Adipocyte (in vitro differentiated cells): ENCODE data around the gene USP24.
"Not testable (repeated sequence)": the region's sequence is repeated elsewhere in the genome, so short reads cannot be mapped to it uniquely, and the experiment has no call there.

Experiments used
- DNase-seq: peaks from one replicate; pipeline ENCODE4 v3.0.0-alpha.2; 2015; ENCODE audit warnings: low read depth
- H3K27me3 ChIP-seq: replicated peaks from 2 replicates; pipeline ENCODE4 v1.7.0; 2013; ENCODE audit warnings: mild to moderate bottlenecking, low read length, moderate library complexity; ENCODE audit not compliant: control insufficient read depth, insufficient read depth
- H3K36me3 ChIP-seq: 2 replicates; pipeline ENCODE4 v1.7.0; 2013; ENCODE audit warnings: low read length, mild to moderate bottlenecking, moderate library complexity; ENCODE audit not compliant: control insufficient read depth, insufficient read depth, severe bottlenecking
- H3K4me1 ChIP-seq: 2 replicates; pipeline ENCODE4 v1.7.0; 2013; ENCODE audit warnings: mild to moderate bottlenecking, low read length, moderate library complexity; ENCODE audit not compliant: control insufficient read depth, insufficient read depth
- H3K4me3 ChIP-seq: 2 replicates; pipeline ENCODE4 v1.7.0; 2013; ENCODE audit warnings: mild to moderate bottlenecking, low read length, moderate library complexity
- H3K9ac ChIP-seq: 2 replicates; pipeline ENCODE4 v1.7.0; 2013; ENCODE audit warnings: mild to moderate bottlenecking, low read length, moderate library complexity
- H3K9me3 ChIP-seq: 2 replicates; pipeline ENCODE4 v1.7.0; 2013; ENCODE audit warnings: mild to moderate bottlenecking, low read length, moderate library complexity; ENCODE audit not compliant: control insufficient read depth

Gene USP24

DNA sequence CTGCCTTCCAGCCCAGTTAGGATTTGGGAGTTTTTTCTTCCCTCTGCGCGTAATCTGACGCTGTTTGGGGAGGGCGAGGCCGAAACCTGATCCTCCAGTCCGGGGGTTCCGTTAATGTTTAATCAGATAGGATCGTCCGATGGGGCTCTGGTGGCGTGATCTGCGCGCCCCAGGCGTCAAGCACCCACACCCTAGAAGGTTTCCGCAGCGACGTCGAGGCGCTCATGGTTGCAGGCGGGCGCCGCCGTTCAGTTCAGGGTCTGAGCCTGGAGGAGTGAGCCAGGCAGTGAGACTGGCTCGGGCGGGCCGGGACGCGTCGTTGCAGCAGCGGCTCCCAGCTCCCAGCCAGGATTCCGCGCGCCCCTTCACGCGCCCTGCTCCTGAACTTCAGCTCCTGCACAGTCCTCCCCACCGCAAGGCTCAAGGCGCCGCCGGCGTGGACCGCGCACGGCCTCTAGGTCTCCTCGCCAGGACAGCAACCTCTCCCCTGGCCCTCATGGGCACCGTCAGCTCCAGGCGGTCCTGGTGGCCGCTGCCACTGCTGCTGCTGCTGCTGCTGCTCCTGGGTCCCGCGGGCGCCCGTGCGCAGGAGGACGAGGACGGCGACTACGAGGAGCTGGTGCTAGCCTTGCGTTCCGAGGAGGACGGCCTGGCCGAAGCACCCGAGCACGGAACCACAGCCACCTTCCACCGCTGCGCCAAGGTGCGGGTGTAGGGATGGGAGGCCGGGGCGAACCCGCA lies 175.7 kb downstream of the USP24 start, which contains the start of gene PCSK9:
PCSK9 (plus strand) TSS at position 207 of the 741 bp plus-strand sequence; CDS start at position 497, 290 bp downstream.
- peak within 1 kb of the TSS; percentile 73 for H3K9ac ChIP-seq
- H3K4me1 ChIP-seq = peaks cover 17% of the 10 kb centered on the region
- H3K27me3 ChIP-seq = peaks cover 39% of the 10 kb centered on the region
- peak within 1 kb of the TSS; percentile 79 for H3K4me3 ChIP-seq
- H3K36me3 ChIP-seq = peaks cover 6% of the 10 kb centered on the region
- DNase-seq = peak; percentile 56
- no peaks in the 10 kb centered on the region for H3K9me3 ChIP-seq

DNA sequence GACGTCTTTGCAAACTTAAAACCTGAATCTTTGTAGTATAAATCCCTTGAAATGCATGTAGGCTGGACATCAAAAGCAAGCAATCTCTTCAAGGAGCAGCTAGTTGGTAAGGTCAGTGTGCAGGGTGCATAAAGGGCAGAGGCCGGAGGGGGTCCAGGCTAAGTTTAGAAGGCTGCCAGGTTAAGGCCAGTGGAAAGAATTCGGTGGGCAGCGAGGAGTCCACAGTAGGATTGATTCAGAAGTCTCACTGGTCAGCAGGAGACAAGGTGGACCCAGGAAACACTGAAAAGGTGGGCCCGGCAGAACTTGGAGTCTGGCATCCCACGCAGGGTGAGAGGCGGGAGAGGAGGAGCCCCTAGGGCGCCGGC lies 176.2 kb downstream of the USP24 start:
- H3K4me3 ChIP-seq = peak overlapping the region; percentile 79
- DNase-seq = no peak
- H3K27me3 ChIP-seq = peaks cover 40% of the 10 kb centered on the region
- peaks cover under 1% of the 10 kb centered on the region for H3K36me3 ChIP-seq
- H3K4me1 ChIP-seq = peaks cover 17% of the 10 kb centered on the region
- H3K9ac ChIP-seq = no peak overlapping the region
- H3K9me3 ChIP-seq = no peaks in the 10 kb centered on the region

DNA sequence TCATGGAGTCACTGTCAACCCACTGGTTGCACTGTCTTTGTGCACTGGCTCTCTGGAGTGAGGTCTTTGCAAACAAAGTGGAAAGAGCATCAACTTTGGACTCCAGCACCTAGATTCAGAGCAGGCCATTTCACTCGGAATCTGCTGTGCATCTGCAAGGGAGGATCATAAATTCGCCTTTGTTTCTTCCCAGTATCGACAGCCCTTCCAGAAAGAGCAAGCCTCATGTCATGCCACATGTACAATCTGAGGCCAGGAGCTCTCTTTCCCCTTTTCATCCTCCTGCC lies 176.7 kb downstream of the USP24 start:
- peaks cover 45% of the 10 kb centered on the region for H3K27me3 ChIP-seq
- no peaks in the 10 kb centered on the region for H3K9me3 ChIP-seq
- DNase-seq = no peak
- H3K36me3 ChIP-seq = no peaks in the 10 kb centered on the region
- no peak overlapping the region for H3K4me3 ChIP-seq
- peaks cover 17% of the 10 kb centered on the region for H3K4me1 ChIP-seq
- no peak overlapping the region for H3K9ac ChIP-seq

DNA sequence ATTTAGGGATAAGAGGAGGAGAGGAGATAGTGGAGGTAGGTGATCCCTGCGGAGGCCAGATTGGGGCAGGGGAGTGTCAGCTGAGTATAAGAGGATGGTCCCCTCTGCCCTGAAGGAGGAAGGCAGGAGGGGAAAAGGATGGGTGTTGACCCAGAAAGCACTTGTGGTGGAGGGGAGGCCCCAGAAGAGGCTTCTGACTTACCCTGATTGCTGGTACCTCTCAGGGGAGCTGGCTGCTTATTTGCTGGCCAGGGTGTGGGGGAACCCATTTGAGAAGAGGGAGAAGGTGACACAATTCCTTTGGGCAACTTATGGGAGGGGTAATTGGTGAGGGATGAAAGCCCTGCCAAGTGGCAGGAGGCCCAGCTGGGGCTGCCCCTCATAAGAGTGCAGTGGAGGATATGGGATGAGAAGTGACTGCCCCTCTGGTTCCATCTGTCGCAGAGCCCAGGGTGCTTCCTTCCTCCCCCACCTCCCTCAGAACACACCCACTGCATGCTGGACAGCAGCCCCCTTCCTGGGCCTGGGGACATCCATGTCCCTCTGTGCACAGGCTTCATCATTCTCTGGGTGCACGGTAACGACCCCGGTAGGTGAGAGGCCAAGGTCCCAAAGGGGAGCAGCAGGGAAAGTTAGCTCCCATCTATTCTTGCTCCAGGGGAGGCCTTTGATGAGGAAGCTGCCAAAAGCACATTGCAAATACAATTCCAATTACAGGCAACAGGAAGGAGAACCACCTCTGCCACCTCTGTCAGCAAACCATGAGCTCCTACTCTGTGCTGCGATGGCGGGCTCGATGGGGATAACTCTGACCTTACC lies 177.2 kb downstream of the USP24 start:
- H3K9ac ChIP-seq = no peak overlapping the region
- H3K27me3 ChIP-seq = peaks cover 50% of the 10 kb centered on the region

DNA sequence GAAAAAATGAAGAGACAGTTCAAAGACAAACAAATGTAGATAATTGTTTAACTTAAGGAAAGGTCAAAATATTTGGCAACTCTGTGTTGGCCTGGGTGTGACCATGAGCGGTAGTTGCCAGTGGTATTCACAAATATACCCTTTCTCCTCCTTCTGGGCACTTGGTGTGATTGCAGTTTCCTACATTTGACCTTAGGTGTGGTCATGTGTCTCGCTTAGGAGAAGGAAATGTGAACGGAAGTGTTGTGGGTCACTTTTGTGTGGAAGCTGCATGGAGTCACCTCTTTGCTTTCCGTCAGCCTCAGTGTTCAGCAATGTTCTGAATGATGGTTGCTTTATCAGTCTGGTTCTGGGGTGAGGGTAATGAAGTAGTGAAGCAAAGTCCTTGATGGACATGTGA lies 179.3 kb downstream of the USP24 start:
- H3K4me3 ChIP-seq = no peak overlapping the region
- no peak for DNase-seq
- peaks cover 12% of the 10 kb centered on the region for H3K4me1 ChIP-seq
- peaks cover 3% of the 10 kb centered on the region for H3K9me3 ChIP-seq
- H3K27me3 ChIP-seq = peaks cover 42% of the 10 kb centered on the region
- no peak overlapping the region for H3K9ac ChIP-seq
- no peaks in the 10 kb centered on the region for H3K36me3 ChIP-seq

More for the DNA sequence above, 177.2 kb downstream of the USP24 start:
- no peaks in the 10 kb centered on the region for H3K36me3 ChIP-seq
- no peaks in the 10 kb centered on the region for H3K9me3 ChIP-seq
- H3K4me1 ChIP-seq = peaks cover 17% of the 10 kb centered on the region
- DNase-seq = no peak
- no peak overlapping the region for H3K4me3 ChIP-seq

DNA sequence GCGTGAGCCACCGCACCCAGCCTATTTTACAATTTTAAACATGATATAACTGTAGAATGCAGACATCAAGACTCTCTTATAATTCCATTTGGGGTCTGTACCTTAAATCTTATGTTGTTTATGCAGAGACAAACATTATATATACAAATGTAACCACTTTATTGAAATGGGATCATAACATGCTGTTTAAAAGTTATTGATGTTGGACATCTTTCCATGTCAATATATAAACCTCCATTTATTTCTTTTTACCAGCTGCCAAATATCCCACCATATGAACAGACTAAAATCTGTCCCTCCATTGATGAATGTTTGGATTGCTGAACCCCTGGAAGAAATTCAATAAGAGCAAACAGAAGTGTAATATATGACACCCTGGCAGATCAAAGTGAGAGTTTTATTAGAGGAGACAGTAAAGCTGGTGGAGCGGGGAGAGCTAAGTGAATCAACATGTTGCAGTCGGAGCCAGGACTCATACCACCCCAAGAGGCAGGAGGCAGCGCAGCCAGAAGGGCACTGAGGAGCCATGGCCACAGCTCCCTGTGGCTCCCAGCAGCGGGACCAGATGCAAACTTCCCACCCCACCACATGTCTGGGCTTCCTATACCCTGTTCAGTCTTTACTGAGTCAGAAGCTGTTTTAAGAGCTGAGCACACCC lies 180.6 kb downstream of the USP24 start:
- H3K4me1 ChIP-seq = peaks cover 4% of the 10 kb centered on the region
- no peak overlapping the region for H3K4me3 ChIP-seq
- DNase-seq = peak; percentile 18
- H3K9ac ChIP-seq = no peak overlapping the region
- H3K36me3 ChIP-seq = no peaks in the 10 kb centered on the region
- peaks cover 3% of the 10 kb centered on the region for H3K9me3 ChIP-seq
- H3K27me3 ChIP-seq = peaks cover 42% of the 10 kb centered on the region

DNA sequence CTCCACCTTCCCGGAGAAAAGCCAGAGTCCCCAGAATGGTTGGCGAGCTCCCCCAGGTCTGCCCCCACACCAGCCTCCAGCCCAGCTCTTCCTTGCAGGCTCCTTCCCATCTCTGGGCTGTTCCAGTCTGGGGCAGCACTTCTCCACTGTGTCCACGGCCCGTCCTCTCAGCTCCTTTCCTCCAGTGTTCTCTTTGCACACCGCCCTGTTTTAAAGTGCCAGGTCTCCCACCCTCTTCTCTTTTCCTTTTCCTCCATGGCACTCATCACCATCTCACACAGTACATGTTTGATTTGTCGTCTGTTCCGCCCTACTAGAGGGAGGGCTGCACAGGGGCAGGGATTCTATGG lies 181.9 kb downstream of the USP24 start:
- DNase-seq = no peak
- no peaks in the 10 kb centered on the region for H3K36me3 ChIP-seq
- H3K9me3 ChIP-seq = peaks cover 3% of the 10 kb centered on the region
- H3K9ac ChIP-seq = no peak overlapping the region
- H3K27me3 ChIP-seq = peaks cover 42% of the 10 kb centered on the region
- no peak overlapping the region for H3K4me3 ChIP-seq
- H3K4me1 ChIP-seq = no peaks in the 10 kb centered on the region

DNA sequence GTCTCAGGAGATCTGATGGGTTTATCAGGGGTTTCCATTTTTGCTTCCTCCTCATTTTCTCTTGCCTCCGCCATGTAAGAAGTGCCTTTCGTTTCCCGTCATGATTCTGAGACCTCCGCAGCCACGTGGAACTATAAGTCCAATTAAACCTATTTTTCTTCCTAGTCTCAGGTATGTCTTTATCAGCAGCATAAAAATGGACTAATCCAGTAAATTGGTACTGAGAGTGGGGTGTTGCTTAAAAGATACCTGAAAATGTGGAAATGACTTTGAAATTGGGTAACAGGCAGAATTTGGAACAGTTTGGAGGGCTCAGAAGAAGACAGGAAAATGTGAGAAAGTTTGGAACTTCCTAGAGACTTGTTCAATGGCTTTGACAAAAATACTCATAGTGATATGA lies 184.1 kb downstream of the USP24 start:
- peaks cover 26% of the 10 kb centered on the region for H3K27me3 ChIP-seq
- not testable (repeated sequence) for H3K9ac ChIP-seq, H3K9me3 ChIP-seq, H3K4me3 ChIP-seq, H3K36me3 ChIP-seq, DNase-seq, H3K4me1 ChIP-seq

DNA sequence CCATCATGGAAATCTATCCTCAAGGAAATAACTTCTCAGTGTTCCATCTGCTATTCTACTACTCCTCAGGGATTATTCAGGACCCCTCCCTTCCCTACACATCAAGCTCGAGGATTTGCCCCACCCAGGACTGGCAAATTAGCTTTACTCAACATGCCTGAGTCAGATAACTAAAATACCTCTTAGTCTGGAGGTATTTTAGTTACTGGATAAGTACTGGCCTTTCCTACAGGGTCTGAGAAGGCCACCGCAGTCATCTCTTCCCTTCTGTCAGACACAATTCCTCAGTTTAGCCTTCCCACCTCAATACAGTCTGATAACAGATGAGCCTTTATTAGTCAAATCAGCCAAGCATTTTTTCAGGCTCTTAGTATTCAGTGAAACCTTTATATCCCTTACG lies 188.5 kb downstream of the USP24 start:
- H3K4me3 ChIP-seq, H3K4me1 ChIP-seq, DNase-seq, H3K9me3 ChIP-seq, H3K9ac ChIP-seq, H3K27me3 ChIP-seq, H3K36me3 ChIP-seq: not testable (repeated sequence)

DNA sequence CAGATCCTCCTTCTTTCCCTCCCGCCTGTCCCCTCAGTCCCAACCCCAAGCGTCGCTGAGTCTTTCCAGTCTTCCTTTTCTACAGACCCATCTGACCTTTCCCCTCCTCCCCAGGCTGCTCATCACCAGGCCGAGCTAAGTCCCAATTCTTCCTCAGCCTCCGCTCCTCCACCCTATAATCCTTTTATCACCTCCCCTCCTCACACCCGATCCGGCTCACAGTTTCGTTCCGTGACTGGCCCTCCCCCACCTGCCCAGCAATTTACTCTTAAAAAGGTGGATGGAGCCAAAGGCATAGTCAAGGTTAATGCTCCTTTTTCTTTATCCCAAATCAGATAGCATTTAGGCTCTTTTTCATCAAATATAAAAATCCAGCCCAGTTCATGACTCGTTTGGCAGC lies 191.0 kb downstream of the USP24 start:
- not testable (repeated sequence) for H3K4me3 ChIP-seq, H3K36me3 ChIP-seq, H3K9me3 ChIP-seq, H3K9ac ChIP-seq, H3K4me1 ChIP-seq, DNase-seq
- H3K27me3 ChIP-seq = peaks cover 12% of the 10 kb centered on the region

DNA sequence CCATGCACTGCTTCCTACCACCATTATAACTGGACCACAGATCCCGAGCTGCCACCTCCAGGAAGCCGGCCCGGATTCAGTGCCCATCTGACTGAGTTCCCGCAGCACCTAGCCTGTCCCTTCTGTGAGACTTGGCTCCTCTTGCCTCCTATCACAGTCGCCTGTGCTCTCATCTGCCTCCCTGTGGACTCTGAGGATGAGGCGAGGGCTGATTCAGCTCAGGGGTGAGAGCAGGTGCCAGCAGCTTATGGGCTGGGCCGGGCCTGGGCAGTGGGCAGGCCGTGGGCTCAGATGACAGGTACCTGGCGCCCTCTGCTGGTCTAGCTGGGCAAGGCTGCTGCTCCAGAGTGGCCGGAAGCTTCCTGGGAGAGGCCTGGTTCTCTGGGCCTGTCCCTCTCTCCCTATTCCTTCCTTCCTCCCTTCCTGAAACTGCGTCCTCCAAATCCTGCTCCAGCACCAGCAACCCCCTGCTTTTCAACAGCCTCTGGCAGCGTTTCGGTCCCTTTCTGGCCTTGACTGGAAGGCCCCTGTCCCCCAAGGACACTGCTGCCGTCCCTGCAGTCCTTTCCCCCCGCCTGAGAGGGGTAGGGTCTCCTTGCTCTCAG lies 193.1 kb downstream of the USP24 start:
- H3K4me3 ChIP-seq = no peak overlapping the region
- peak; percentile 93 for DNase-seq
- H3K27me3 ChIP-seq = peaks cover 21% of the 10 kb centered on the region
- H3K9ac ChIP-seq = peak overlapping the region; percentile 71
- H3K9me3 ChIP-seq = peaks cover 3% of the 10 kb centered on the region
- H3K36me3 ChIP-seq = no peaks in the 10 kb centered on the region
- no peaks in the 10 kb centered on the region for H3K4me1 ChIP-seq
